Stimulated activated CD4-positive, alpha-beta T cell treated with anti-CD3 and anti-CD28 coated beads, TNF-alpha, amount 100 ng/mL, for 4 hours (primary cell): ENCODE results near the gene COL4A4.

Experiments
- DNase-seq, 3 experiments: peaks; one replicate each; pipeline ENCODE4 v3.0.0-alpha.2; 2020; ENCODE audit warnings: low read depth in 3 of 3

COL4A4 gene

DNA sequence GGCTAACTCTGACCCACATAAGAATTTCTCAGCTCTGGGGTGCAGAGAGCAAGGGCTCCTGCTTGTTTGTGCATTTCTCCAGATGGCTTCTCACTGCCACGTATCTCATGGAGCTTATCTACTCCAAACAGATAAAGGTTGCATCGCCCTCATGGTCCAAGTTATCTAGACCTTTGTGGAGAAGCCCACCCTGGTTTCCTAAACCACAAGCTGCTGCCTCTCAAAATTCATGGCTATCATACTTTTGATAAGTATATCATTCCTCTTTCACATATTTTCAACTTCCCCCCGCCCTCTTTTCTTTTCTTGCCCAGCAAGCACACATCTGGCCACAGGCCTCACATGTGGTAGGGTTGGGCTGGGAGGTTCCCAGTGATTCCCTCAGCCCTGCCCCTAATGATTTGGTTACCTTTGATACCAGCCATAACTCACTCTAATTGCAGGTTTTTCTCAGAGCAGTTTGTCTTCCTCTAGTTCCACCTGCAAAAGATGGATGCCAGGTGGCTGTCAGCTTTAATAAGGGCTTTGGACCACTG, 182.1 kb downstream of the COL4A4 start:
- no peak for DNase-seq

DNA sequence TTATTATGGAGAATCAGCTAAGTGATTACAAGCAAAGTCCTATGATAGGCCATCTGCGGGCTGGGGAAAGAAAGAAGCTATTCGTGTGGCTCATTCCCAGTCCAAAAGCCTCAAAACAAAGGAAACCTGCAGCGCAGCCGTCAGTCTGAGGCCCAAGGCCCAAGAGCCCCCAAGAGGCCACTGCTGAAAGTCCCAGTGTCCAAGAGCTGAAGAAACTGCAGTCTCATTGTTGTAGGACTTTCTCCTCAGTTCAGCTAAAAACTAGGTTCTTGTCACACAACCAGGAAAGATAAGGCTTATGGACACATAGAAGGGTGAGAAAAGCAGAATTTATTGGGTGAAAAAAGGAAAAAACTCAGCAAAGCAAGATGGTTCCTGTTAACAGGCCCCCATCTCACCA, 185.0 kb downstream of the COL4A4 start:
- no peak for DNase-seq

DNA sequence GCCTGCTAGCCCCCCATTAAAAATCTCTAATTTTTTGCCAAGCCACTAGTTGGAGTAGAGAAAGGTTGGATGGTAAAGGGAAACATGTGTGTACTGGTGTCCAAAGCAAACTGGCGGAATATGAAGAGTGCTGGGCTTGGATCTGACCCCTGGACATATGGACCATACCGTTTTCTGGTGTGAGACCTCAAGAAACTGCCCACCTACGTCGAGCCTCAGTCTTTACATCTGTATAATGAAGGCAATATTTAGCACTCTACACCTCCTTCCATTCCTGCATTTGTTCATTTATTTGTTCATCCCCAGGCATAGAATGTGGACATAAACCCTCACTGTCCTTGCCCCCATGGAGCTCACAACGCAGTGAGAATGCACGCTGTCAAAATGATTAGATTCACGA, 185.7 kb downstream of the COL4A4 start:
- DNase-seq = no peak

DNA sequence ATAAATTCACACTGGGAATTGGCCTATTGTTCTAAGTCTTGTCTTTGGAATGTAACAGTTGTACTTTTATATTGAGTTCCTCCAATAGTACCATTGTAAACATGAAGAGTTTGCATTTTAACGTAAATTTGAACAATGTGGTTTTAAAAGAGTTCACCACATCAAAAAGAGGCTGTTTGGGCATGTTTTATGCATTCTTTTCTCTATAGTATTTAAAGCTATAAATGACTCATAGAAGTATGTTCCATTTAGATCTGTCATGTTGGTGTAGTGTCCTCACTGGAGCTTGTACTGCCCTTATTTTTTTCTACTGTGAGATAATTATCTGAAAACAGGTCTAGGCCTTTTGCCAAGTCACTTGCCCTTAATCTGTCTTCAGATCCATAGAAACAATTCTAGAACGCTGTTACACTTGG, 186.2 kb downstream of the COL4A4 start:
- no peak for DNase-seq

DNA sequence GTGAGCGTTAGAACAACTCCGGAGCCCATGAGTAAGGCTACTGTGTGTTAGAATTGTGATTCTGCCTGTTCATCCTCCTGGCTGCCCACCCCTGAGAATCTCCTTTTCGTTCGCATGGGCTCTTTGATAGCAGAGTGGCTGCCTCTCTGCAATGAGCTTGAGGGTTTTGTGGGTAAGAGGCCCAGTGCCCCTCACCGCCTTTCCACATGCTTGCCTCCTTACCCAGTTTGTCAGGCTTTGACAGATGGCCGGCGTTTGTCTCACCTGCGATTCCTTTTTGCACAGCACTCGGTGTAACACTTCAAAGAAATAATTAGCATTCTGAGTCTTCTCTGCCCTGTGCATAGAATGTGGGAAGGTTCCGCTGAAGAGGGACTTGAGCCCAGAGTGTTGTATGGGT, 190.2 kb downstream of the COL4A4 start:
- no peak for DNase-seq

DNA sequence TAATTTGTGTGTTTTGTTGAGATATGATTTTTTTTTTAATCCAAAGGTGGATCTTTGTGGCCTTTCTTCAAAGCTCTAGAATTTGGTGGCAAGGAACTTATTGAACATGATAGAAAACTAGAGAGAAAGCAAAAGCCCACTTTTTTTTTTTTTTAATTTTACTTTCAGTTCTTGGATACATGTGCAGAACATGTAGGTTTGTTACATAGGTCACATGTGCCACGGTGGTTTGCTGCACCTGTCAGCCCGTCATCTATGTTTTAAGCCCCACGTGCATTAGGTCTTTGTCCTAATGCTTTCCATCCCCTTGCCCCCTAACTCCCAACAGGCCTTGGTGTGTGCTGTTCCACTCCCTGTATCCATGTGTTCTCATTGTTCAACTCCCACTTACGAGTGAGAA, 192.2 kb downstream of the COL4A4 start:
- no peak for DNase-seq

DNA sequence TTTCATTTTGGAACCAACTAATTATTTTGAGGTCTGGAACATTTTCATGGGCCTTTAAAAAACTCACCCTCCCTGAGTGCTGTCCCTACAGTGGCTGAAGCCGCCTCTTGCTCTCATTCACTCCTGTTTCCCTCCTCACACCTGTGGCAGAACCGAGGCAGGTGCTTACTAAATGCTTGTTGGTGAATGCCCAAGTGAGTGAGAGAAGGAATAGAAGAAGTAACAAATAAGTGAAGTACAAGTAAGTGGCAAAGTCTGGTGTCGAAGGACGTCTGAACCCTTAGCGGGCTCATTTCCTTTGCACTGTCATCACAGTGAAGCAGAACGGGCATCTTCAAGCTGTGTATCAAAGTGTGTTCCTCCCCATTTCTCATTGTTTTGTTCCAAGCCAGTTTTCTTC, 192.9 kb downstream of the COL4A4 start:
- DNase-seq = no peak

DNA sequence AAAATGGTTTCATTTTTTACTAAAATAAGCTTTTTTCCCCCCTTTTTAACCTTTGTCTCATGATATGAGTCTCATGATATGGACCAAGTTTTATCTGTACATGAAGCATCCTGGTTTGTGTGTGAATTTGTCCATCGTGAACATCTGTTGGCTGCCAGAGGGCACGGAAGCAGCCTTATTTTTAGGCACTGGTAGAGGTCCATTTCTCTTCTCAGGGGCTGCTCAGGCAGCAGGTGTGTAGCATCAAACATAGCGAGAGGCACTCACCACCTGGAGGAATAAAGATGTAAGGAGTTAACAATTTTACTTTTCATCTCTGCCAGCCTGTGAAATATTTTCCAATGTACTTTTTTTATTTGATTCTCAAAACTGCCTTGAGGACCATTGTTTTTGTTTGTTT, 193.6 kb downstream of the COL4A4 start:
- DNase-seq = no peak

DNA sequence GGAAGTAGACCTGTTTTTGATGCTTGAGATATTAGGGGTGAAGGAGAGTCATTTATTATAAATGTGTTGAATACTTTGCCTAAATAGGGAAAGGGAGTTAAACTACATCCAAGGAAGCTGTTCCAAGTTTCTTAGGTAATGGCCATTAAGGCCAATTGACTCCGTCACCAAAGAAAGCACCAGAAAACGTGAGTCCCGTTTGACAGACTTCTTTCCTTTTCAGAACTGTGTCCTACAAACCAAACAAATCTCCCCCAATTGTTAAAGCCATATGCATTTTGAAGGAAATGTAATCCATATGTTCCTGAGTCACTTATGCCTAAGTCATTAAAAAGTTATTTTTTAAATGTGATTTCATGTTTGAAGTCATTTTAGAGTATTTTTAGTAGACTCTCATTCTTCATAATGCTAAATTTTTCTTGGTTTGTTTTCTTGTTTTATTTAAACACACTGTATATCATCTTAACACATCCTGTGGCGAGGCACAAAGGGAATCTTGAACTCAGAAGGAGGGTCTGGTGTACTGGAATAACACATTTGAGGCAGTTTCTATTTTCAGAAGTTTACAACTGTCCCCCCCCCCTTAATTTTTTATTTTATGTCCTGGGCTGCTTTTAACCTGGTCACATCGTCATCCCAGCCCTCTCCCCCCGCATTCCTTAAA, 194.5 kb downstream of the COL4A4 start:
- no peak for DNase-seq

DNA sequence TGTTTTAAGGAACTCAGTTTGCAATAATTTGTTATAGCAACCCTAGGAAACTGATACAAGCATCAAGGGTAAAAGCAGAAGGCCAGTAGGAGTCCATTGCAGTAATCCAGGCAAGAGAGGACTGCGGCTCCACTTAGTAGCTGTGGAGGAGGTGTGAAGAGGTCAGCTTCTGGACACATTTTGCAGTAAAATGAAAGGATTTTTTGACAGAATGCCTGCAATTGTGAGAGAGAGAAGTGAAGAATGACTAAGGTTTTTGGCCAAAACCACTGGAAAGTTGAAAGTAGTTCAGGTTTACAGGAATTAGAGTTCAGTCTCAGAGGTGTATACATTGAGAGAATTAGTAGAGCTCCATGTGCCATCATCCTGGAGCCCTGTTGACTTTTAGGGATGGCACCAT, 198.6 kb downstream of the COL4A4 start:
- DNase-seq = no peak

DNA sequence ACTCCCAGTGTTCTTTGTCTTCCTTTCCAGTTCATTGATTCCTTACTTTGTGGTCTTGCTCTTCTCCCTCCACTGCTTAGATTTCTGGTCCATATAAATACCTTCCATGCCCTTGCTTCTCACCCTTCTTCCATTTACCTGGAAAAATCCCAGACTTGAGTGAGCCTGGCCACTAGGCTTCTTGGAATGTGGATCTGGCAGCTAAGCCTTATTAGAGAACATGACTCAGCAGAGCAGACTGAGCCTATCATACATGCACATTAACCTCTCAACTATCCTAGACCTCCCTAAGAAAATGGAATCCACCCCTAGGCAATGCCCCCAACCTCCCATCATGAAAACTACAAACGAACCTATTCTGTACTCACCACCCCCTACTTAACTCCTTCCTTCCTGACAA, 200.5 kb downstream of the COL4A4 start:
- DNase-seq = no peak

DNA sequence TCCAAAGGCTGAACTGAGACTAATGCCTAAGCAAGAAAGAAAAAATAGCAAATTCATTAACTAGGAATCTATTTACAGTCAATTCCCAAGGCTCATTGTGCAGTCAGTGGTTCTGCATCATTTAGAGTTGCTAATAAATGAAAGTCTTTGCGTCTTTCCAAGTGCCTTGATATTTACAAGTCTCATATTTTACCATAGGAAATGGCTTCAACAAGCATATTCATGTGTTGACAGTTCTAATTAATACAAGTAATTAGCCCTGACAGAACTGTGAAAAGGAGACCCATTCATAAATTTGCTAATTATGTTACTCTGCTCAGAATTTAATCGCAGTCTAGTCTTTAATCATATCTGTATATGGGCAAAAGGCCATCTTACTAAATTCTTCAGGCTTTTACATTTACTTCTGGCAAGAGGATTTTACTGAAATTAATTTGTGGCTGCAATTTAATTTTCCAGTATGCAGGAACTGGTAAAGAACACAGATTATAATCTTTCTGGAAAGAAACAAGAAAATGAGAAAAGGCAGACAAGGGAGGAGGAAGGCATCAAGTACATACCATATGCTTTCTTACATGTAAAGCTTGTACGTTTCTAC, 201.7 kb downstream of the COL4A4 start:
- DNase-seq = no peak

DNA sequence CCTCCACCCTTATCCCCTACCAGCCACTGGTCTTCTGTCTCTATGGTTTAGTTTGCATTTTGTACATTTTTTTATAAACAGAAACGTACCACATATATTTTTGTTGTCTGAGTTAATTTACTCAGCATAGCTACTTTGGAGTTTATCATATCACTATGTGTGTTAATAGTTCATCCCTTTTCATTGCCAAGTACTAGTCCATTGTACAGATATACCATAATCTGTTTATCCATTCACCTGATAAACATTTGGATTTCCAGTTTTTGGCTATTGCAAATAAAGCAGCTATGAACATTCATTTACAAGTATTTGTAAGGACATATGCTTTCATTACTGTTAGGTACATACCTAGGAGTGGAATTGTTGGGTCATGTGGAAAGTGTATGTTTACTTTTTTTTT, 204.6 kb downstream of the COL4A4 start:
- no peak for DNase-seq

DNA sequence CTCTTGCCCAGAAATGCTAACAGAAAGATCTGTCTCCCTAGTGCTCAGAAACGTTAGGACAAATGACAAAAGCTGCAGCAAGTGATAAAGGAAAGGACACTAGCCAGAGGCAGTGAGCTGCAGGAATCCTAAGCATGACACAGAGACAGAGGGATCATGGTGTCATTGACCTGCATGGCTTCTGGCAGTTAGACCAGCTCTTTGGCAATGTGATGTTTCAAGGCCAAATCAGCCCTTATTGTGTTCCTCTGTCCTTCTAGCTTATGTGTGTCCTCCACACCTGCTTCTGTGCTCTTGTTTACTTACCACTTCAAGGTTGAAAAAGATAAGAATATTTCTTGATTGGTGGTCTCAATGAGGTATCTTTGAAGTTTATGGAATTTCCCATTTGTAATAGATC, 207.3 kb downstream of the COL4A4 start:
- no peak for DNase-seq

DNA sequence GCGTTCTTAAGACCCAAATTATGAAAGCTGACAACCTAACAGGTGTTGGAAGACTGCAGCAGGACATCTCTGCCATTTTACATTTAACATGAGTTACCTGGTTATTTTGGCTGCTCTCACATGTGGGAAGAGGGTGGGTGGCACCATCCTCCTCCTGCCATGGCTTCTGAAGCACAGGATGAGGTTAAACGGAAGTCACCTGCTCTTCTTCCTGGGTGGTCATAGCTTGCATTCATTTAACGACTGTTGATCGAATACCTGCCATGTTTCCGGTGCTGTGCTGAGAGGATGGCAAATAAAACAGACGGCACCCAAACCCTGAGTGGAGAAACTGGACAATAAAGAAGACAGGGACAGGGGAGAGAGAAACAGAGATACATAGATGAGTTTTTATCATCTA, 210.2 kb downstream of the COL4A4 start:
- DNase-seq = no peak

DNA sequence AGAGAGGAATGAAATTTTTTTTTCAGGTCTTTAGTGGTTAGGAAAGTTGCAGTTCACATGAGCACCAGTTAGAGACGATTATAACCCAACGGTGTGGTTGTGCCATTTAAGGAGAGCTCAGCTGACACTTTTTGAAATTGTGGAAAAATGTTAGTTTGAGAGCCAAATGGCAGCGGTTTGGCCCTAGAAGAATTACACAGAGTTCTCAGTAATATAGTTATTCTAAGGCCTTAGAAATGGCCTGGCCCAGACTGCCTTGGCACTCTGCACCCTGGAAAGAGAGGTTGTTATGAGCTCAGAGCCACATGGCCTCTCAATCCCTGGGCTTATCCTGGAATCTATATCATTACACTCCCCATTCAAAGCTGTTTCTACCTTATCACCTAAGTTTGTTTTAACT, 210.8 kb downstream of the COL4A4 start:
- DNase-seq = no peak
